ENCODE data around the gene CDCP1.

- no peak for TF ChIP-seq CTCF (conservative IDR thresholded peaks at IDR 0.05; ENCODE audit: low read depth, low read length)
- no peak for TF ChIP-seq EZH2 (IDR thresholded peaks at IDR 0.05; ENCODE audit: borderline replicate concordance, low read depth, low read length, poor library complexity, severe bottlenecking)
Measured at GRCh38 chr3:45109771-45110508, 36.2 kb downstream of the CDCP1 start.
